K562 (cell line): ENCODE data around the gene AXIN2. TPM values are rescaled to one million over a fixed set of nuclear protein-coding genes. Genes with fewer than 3 reads are reported as not detected.

Source experiments
- AFF1 ChIP-seq, 2 experiments: fragments of 450-650 bp; IDR thresholded peaks; 2 replicates each; pipeline ENCODE4 v1.6.1; 2018; ENCODE audit warnings: mild to moderate bottlenecking in 2 of 2, low read depth in 1 of 2; ENCODE audit not compliant: partially characterized antibody in 2 of 2
- ATF1 ChIP-seq, 2 experiments: fragments of 450-650 bp in 1 of 2; IDR thresholded peaks; 2 replicates each; pipeline ENCODE4 v1.6.1; 2016; ENCODE audit warnings: missing compliant biosample characterization in 1 of 2, missing genetic modification characterization in 1 of 2
- FOXP1 ChIP-seq: sonication (generic); formaldehyde crosslinking; IDR thresholded peaks from 2 replicates; pipeline ENCODE4 v1.8.0; 2022; ENCODE audit warnings: mild to moderate bottlenecking, missing genetic modification reagents
- IFI16 ChIP-seq: fragments of 250-450 bp; sonication (Bioruptor Pico); IDR thresholded peaks from 2 replicates; pipeline ENCODE4 v2.1.2; 2022; ENCODE audit warnings: mild to moderate bottlenecking, inconsistent platforms
- KAT2B ChIP-seq: IDR thresholded peaks from one replicate; pipeline ENCODE4 v1.6.1; 2012; ENCODE audit warnings: low read depth, mild to moderate bottlenecking, control low read depth, inconsistent platforms, low read length, moderate library complexity
- KAT8 ChIP-seq: fragments of 450-650 bp; IDR thresholded peaks from 2 replicates; pipeline ENCODE4 v1.6.1; 2016; ENCODE audit warnings: low read depth, mild to moderate bottlenecking
- MBD2 ChIP-seq: sonication (generic); IDR thresholded peaks from 2 replicates; pipeline ENCODE4 v1.6.1; 2016; ENCODE audit warnings: low read depth, borderline replicate concordance
- MEF2D ChIP-seq: conservative IDR thresholded peaks from 2 replicates; pipeline ENCODE4 v1.6.1; 2016; ENCODE audit warnings: low read depth, missing genetic modification characterization, missing compliant biosample characterization
- MXI1 ChIP-seq: IDR thresholded peaks from 2 replicates; pipeline ENCODE4 v1.6.1; 2011; ENCODE audit warnings: low read depth, mild to moderate bottlenecking, improper control_type of control experiment, low read length
- NR3C1 ChIP-seq: sonication (generic); formaldehyde crosslinking; IDR thresholded peaks from 2 replicates; pipeline ENCODE4 v1.8.1; 2022; ENCODE audit warnings: missing genetic modification reagents
- PHF21A ChIP-seq: fragments of 450-650 bp; IDR thresholded peaks from 2 replicates; pipeline ENCODE4 v1.6.1; 2017; ENCODE audit warnings: low read depth, borderline replicate concordance
- TARDBP ChIP-seq: fragments of 450-650 bp; IDR thresholded peaks from 2 replicates; pipeline ENCODE4 v1.6.1; 2016
- TRIM28 ChIP-seq: fragments of 450-650 bp; IDR thresholded peaks from 2 replicates; pipeline ENCODE4 v1.6.1; 2017
- YY1 ChIP-seq, 3 experiments: IDR thresholded peaks; 2 replicates each; pipeline ENCODE4 v1.6.1; 2011; ENCODE audit warnings: low read length in 2 of 3, mild to moderate bottlenecking in 2 of 3, moderate library complexity in 2 of 3, borderline replicate concordance in 1 of 3, control low read depth in 1 of 3, low read depth in 1 of 3; ENCODE audit not compliant: insufficient read depth in 3 of 3, insufficient replicate concordance in 2 of 3, control insufficient read depth in 1 of 3, insufficient read length in 1 of 3; ENCODE audit errors: extremely low read depth in 1 of 3
- ZNF212 ChIP-seq: fragments of 450-650 bp; formaldehyde crosslinking; IDR thresholded peaks from 2 replicates; pipeline ENCODE4 v1.4.0; 2020; ENCODE audit warnings: mild to moderate bottlenecking
- ZNF586 ChIP-seq: fragments of 450-650 bp; formaldehyde crosslinking; conservative IDR thresholded peaks from 2 replicates; pipeline ENCODE4 v1.4.0; 2020; ENCODE audit warnings: mild to moderate bottlenecking, moderate library complexity
- ZZZ3 ChIP-seq: fragments of 450-650 bp; IDR thresholded peaks from 2 replicates; pipeline ENCODE4 v1.6.1; 2016; ENCODE audit warnings: antibody characterized with exemption, mild to moderate bottlenecking, moderate library complexity
- polyA plus RNA-seq, 8 experiments: library from polyadenylated mRNA; depleted of rRNA in 4 of 8; stranded (reverse) in 5 of 8; unstranded in 3 of 8; fragments of >200 nt; fragmentation: Nextera tagmentation in 2 of 8; fragmentation: Illumina TruSeq in 1 of 8; extraction: Ambion mirVana in 2 of 8; extraction: Trizol in 1 of 8; gene quantifications; 2 replicates each; pipeline versions ENCODE4 v1.2.1 to v1.2.3, GENCODE V29; 2011 to 2014; ENCODE audit warnings: inconsistent platforms in 1 of 8, missing spikeins in 1 of 8
- total RNA-seq, 7 experiments: library from RNA; depleted of rRNA in 6 of 7; stranded (reverse); fragments of >200 nt in 6 of 7; fragmentation: Illumina TruSeq in 2 of 7; extraction: Trizol in 2 of 7; gene quantifications; 2 replicates each; pipeline versions ENCODE4 v1.2.1 to v1.2.3, GENCODE V29; 2011 to 2021; ENCODE audit warnings: low replicate concordance in 1 of 7
- TF ChIP-seq, protein P1 (sequence below): fragments of 250-450 bp; sonication (Bioruptor Pico); IDR thresholded peaks from 2 replicates; pipeline ENCODE4 v1.4.0; 2020; ENCODE audit warnings: borderline replicate concordance
- TF ChIP-seq, protein P2 (sequence below): sonication (generic); formaldehyde crosslinking; IDR thresholded peaks from 2 replicates; pipeline ENCODE4 v1.9.0; 2022; ENCODE audit warnings: mild to moderate bottlenecking, missing genetic modification reagents
- TF ChIP-seq, protein P3 (sequence below): fragments of 250-450 bp; sonication (Bioruptor Pico); IDR thresholded peaks from 2 replicates; pipeline ENCODE4 v1.5.0; 2022; ENCODE audit warnings: mild to moderate bottlenecking

The AXIN2 gene
- total and polyA plus RNA-seq, 9 of the 15 experiments (the other 6 are each of a cell fraction or from before 2014, with no cell fraction given): 0.21 to 3.3 (median 1.2) TPM

GRCh38 chr17:65537845-65538674 is 23.4 kb downstream of the AXIN2 start (continued):
- no peak for TF ChIP-seq MXI1
- no peak for TF ChIP-seq KAT8
- TF ChIP-seq TARDBP: no peak
- no peak for TF ChIP-seq PHF21A
- TF ChIP-seq, protein P1, sequence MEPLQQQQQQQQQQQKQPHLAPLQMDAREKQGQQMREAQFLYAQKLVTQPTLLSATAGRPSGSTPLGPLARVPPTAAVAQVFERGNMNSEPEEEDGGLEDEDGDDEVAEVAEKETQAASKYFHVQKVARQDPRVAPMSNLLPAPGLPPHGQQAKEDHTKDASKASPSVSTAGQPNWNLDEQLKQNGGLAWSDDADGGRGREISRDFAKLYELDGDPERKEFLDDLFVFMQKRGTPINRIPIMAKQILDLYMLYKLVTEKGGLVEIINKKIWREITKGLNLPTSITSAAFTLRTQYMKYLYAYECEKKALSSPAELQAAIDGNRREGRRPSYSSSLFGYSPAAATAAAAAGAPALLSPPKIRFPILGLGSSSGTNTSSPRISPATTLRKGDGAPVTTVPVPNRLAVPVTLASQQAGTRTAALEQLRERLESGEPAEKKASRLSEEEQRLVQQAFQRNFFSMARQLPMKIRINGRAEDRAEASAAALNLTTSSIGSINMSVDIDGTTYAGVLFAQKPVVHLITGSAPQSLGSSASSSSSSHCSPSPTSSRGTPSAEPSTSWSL (CRISPR knock-in tag): no peak
- TF ChIP-seq FOXP1: no peak
- TF ChIP-seq, protein P2, sequence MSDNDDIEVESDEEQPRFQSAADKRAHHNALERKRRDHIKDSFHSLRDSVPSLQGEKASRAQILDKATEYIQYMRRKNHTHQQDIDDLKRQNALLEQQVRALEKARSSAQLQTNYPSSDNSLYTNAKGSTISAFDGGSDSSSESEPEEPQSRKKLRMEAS (CRISPR knock-in tag): no peak
- TF ChIP-seq TRIM28: no peak
- TF ChIP-seq IFI16 (CRISPR knock-in tag): no peak
- no peak for TF ChIP-seq ZNF212
- no peak for TF ChIP-seq NR3C1
- TF ChIP-seq KAT2B: no peak
- no peak for TF ChIP-seq ZZZ3
- peak in 1 of 2 experiments; percentile 94 for TF ChIP-seq AFF1 (IDR thresholded peaks at IDR 0.05; ENCODE audit: low read depth in 1 of 2, partially characterized antibody in 2 of 2)
- TF ChIP-seq, protein P3, sequence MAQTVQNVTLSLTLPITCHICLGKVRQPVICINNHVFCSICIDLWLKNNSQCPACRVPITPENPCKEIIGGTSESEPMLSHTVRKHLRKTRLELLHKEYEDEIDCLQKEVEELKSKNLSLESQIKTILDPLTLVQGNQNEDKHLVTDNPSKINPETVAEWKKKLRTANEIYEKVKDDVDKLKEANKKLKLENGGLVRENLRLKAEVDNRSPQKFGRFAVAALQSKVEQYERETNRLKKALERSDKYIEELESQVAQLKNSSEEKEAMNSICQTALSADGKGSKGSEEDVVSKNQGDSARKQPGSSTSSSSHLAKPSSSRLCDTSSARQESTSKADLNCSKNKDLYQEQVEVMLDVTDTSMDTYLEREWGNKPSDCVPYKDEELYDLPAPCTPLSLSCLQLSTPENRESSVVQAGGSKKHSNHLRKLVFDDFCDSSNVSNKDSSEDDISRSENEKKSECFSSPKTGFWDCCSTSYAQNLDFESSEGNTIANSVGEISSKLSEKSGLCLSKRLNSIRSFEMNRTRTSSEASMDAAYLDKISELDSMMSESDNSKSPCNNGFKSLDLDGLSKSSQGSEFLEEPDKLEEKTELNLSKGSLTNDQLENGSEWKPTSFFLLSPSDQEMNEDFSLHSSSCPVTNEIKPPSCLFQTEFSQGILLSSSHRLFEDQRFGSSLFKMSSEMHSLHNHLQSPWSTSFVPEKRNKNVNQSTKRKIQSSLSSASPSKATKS (CRISPR knock-in tag): no peak
- TF ChIP-seq YY1 (IDR thresholded peaks at IDR 0.05; ENCODE audit: borderline replicate concordance in 1 of 3, control insufficient read depth in 1 of 3, extremely low read depth in 1 of 3, insufficient read depth in 3 of 3, insufficient read length in 1 of 3, insufficient replicate concordance in 2 of 3, low read depth in 1 of 3, low read length in 2 of 3): no peak
- no peak for TF ChIP-seq MEF2D (tag)
- TF ChIP-seq ZNF586 (CRISPR knock-in tag): no peak
- TF ChIP-seq MBD2: no peak
- no peak for TF ChIP-seq ATF1 (CRISPR knock-in tag; IDR thresholded peaks at IDR 0.05)
- peak; percentile 70 for TF ChIP-seq ATF1 (tag; IDR thresholded peaks at IDR 0.05)
